Endodermal cell (in vitro differentiated cells): Measurements from ENCODE around the gene SEPTIN5. TPM values are rescaled to one million over a fixed set of nuclear protein-coding genes. Genes with fewer than 3 reads are reported as not detected.

Experiments used
- DNase-seq: peaks from one replicate; pipeline ENCODE4 v3.0.0-alpha.2; 2017
- H3K27ac ChIP-seq: 2 replicates; pipeline ENCODE4 v1.5.1; 2013; ENCODE audit warnings: mild to moderate bottlenecking, low read depth, low read length, moderate library complexity
- H3K27me3 ChIP-seq: 2 replicates; pipeline ENCODE4 v1.6.1; 2013; ENCODE audit warnings: mild to moderate bottlenecking, low read length, moderate library complexity; ENCODE audit not compliant: insufficient read depth, control insufficient read depth, poor library complexity, severe bottlenecking
- H3K36me3 ChIP-seq: 2 replicates; pipeline ENCODE4 v1.7.0; 2013; ENCODE audit warnings: mild to moderate bottlenecking, low read length, moderate library complexity; ENCODE audit not compliant: control insufficient read depth, insufficient read depth
- H3K4me1 ChIP-seq: one replicate; pipeline ENCODE4 v1.7.0; 2013; ENCODE audit warnings: low read length; ENCODE audit not compliant: control insufficient read depth, insufficient read depth
- H3K4me3 ChIP-seq: 2 replicates; pipeline ENCODE4 v1.5.1; 2013; ENCODE audit warnings: mild to moderate bottlenecking, low read length, moderate library complexity
- H3K9ac ChIP-seq: 2 replicates; pipeline ENCODE4 v1.6.1; 2013; ENCODE audit warnings: mild to moderate bottlenecking, low read length, moderate library complexity; ENCODE audit not compliant: poor library complexity, severe bottlenecking; ENCODE audit errors: extremely low read depth
- H3K9me3 ChIP-seq: 2 replicates; pipeline ENCODE4 v1.6.1; 2013; ENCODE audit warnings: mild to moderate bottlenecking, low read length, moderate library complexity; ENCODE audit not compliant: control insufficient read depth
- H3K27ac Mint-ChIP-seq: 2 replicates; pipeline ENCODE4 v1.8.0; 2020; ENCODE audit warnings: mixed read lengths
- H3K27me3 Mint-ChIP-seq: 2 replicates; pipeline ENCODE4 v1.8.0; 2021; ENCODE audit warnings: mild to moderate bottlenecking, mixed read lengths; ENCODE audit not compliant: insufficient read depth
- H3K36me3 Mint-ChIP-seq: 2 replicates; pipeline ENCODE4 v1.8.0; 2020; ENCODE audit warnings: low read depth, mixed read lengths
- H3K4me1 Mint-ChIP-seq: 2 replicates; pipeline ENCODE4 v1.8.0; 2020; ENCODE audit warnings: mixed read lengths
- H3K4me3 Mint-ChIP-seq: 2 replicates; pipeline ENCODE4 v1.8.0; 2020; ENCODE audit warnings: mild to moderate bottlenecking, moderate library complexity, mixed read lengths
- H3K9me3 Mint-ChIP-seq: 2 replicates; pipeline ENCODE4 v1.8.0; 2020; ENCODE audit warnings: mild to moderate bottlenecking, mixed read lengths
- CTCF ChIP-seq: fragments of 200-600 bp; sonication (generic); conservative IDR thresholded peaks from 2 replicates; pipeline ENCODE4 v1.5.0; 2021; ENCODE audit warnings: antibody characterized with exemption, mild to moderate bottlenecking
- WGBS, 2 experiments: methylation state at CpG; one replicate each; pipeline versions ENCODE4 v1.1.5 to v1.1.7; 2013; ENCODE audit warnings: missing lambda C conversion rate in 2 of 2, mixed read lengths in 1 of 2; ENCODE audit not compliant: insufficient coverage in 1 of 2, insufficient read length in 1 of 2; 5-methylcytosine and 5-hydroxymethylcytosine counted together
- total RNA-seq, 2 donors: library from RNA; stranded (reverse); fragmentation: NEBNext Ultra II Directional in 1 of 2; extraction: Animal tissue kit (Norgen Biotek cat#: 25700) in 1 of 2; gene quantifications; 2 replicates in 1 of 2; 3 replicates in 1 of 2; pipeline ENCODE4 v1.2.1, GENCODE V29; 2021

SEPTIN5 gene
- total RNA-seq, 2 donors from 2014 or later = 9.8 to 20.0 TPM

- no peaks in the 10 kb centered on the region for H3K36me3 Mint-ChIP-seq
- Histone ChIP-seq H3K27ac (no peak overlapping the region), H3K9ac (no peak overlapping the region), H3K4me3 (no peak overlapping the region), H3K4me1 (peaks cover 4% of the 10 kb centered on the region), H3K9me3 (no peaks in the 10 kb centered on the region), H3K36me3 (no peaks in the 10 kb centered on the region), H3K27me3 (peaks cover 12% of the 10 kb centered on the region)
- H3K27me3 Mint-ChIP-seq = peaks cover 6% of the 10 kb centered on the region
- no peak for TF ChIP-seq CTCF
- no peaks in the 10 kb centered on the region for H3K9me3 Mint-ChIP-seq
- no peak overlapping the region for H3K27ac Mint-ChIP-seq
- 91 to 100% methylated on average over 2 to 7 of the region's 7 CpGs for WGBS, 2 experiments
- H3K4me3 Mint-ChIP-seq = no peak overlapping the region
- no peaks in the 10 kb centered on the region for H3K4me1 Mint-ChIP-seq
- DNase-seq = no peak
Measured at GRCh38 chr22:19734163-19734562, 19.9 kb downstream of the SEPTIN5 start.

- H3K36me3 Mint-ChIP-seq = no peaks in the 10 kb centered on the region
- WGBS, 2 experiments = 88 to 92% methylated on average over 5 of the region's 5 CpGs
- peaks cover 4% of the 10 kb centered on the region for H3K4me1 ChIP-seq
- peaks cover 1% of the 10 kb centered on the region for H3K27me3 Mint-ChIP-seq
- H3K9ac ChIP-seq = no peak overlapping the region
- no peak overlapping the region for H3K4me3 ChIP-seq
- peaks cover 5% of the 10 kb centered on the region for H3K27me3 ChIP-seq
- H3K9me3 Mint-ChIP-seq = no peaks in the 10 kb centered on the region
- H3K4me1 Mint-ChIP-seq = no peaks in the 10 kb centered on the region
- no peak overlapping the region for H3K27ac Mint-ChIP-seq
- no peaks in the 10 kb centered on the region for H3K36me3 ChIP-seq
- no peaks in the 10 kb centered on the region for H3K9me3 ChIP-seq
- H3K27ac ChIP-seq = no peak overlapping the region
- H3K4me3 Mint-ChIP-seq = no peak overlapping the region
- DNase-seq = no peak
- no peak for TF ChIP-seq CTCF
Measured at GRCh38 chr22:19734837-19735382, 20.6 kb downstream of the SEPTIN5 start.

GRCh38 chr22:19735665-19736510, 21.6 kb downstream of the SEPTIN5 start:
- Histone ChIP-seq H3K9ac (no peak overlapping the region), H3K4me3 (no peak overlapping the region), H3K27ac (no peak overlapping the region), H3K4me1 (peaks cover 4% of the 10 kb centered on the region), H3K36me3 (no peaks in the 10 kb centered on the region), H3K27me3 (no peaks in the 10 kb centered on the region), H3K9me3 (no peaks in the 10 kb centered on the region)
- Mint-ChIP-seq H3K4me1 (no peaks in the 10 kb centered on the region), H3K27me3 (no peaks in the 10 kb centered on the region), H3K4me3 (no peak overlapping the region), H3K9me3 (no peaks in the 10 kb centered on the region), H3K27ac (no peak overlapping the region), H3K36me3 (no peaks in the 10 kb centered on the region)
- no peak for DNase-seq
- no peak for TF ChIP-seq CTCF
- WGBS, 2 experiments = 89 to 91% methylated on average over 17 to 21 of the region's 21 CpGs
